ENCODE data around the gene KCNAB1.
"Not testable (repeated sequence)": the region's sequence is repeated elsewhere in the genome, so short reads cannot be mapped to it uniquely, and the experiment has no call there.

Gene KCNAB1

DNA sequence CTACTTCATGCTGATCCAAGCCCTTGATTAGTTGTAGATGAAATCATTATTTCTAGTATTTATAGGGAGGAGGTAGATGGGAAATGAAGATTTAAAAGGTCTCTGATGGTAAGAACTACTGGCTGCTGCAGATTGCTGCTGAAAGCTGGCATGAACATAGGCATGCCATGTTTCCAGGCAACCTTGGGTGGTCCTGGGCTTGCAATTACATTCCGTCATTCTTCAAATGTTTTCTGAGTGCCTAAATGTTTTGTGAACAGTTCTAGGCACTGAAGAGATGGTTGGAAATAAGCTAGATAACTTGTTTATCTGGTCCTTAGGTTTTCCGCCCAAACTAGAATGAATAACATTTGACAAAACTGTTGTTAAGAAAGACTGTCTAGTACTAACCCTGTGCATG, 95.8 kb downstream of the KCNAB1 start:
- no peak overlapping the region for H3K4me3 ChIP-seq (ENCODE audit: insufficient read depth, low read length, poor library complexity, severe bottlenecking)
- TF ChIP-seq EZH2phosphoT487 (conservative IDR thresholded peaks at IDR 0.05; ENCODE audit: low read length): no peak
- no peak overlapping the region for H2AFZ ChIP-seq (ENCODE audit: low read depth, low read length, severe bottlenecking)
- no peaks in the 10 kb centered on the region for H3K9me3 ChIP-seq (ENCODE audit: insufficient read depth, low read length)
- H3K27ac ChIP-seq (ENCODE audit: low read depth, low read length): no peak overlapping the region
- H4K20me1 ChIP-seq (ENCODE audit: low read depth, low read length): no peaks in the 10 kb centered on the region
- no peaks in the 10 kb centered on the region for H3K36me3 ChIP-seq (ENCODE audit: low read length)
- H3K4me2 ChIP-seq (ENCODE audit: low read depth, low read length, poor library complexity, severe bottlenecking): no peak overlapping the region
- H3K9ac ChIP-seq (ENCODE audit: low read length): no peak overlapping the region
- no peaks in the 10 kb centered on the region for H3F3A ChIP-seq (ENCODE audit: insufficient read depth)
- no peaks in the 10 kb centered on the region for H3K27me3 ChIP-seq (ENCODE audit: low read length)
- H3K9me2 ChIP-seq (replicated peaks; ENCODE audit: insufficient read depth, low read length): no peaks in the 10 kb centered on the region
- H3K79me2 ChIP-seq (ENCODE audit: insufficient read depth, low read length): no peaks in the 10 kb centered on the region

DNA sequence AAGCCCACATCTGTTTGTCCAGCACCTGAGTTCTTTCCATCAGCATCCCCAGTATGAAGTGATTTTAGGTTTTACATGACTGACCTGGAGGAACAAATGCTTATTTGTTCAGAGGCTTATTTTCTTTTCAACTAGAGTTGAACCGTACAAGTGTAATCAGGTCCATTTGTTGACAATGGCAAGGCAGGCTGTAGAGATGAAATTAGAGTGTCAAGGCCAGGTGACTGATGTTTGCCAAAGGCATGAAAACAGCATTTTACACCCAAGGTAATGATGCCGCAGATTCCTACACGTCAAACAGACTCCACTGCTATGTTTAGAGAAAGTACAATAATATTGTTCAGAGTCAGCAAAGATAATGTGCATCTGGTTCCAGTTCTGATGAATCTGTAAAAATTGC, 96.5 kb downstream of the KCNAB1 start:
- no peaks in the 10 kb centered on the region for H3K36me3 ChIP-seq (ENCODE audit: low read length)
- H3K9me3 ChIP-seq (ENCODE audit: insufficient read depth, low read length): no peaks in the 10 kb centered on the region
- H3K27me3 ChIP-seq (ENCODE audit: low read length): no peaks in the 10 kb centered on the region
- H3K27ac ChIP-seq (ENCODE audit: low read depth, low read length): no peak overlapping the region
- no peak for TF ChIP-seq EZH2phosphoT487 (conservative IDR thresholded peaks at IDR 0.05; ENCODE audit: low read length)
- TF ChIP-seq, protein P1, sequence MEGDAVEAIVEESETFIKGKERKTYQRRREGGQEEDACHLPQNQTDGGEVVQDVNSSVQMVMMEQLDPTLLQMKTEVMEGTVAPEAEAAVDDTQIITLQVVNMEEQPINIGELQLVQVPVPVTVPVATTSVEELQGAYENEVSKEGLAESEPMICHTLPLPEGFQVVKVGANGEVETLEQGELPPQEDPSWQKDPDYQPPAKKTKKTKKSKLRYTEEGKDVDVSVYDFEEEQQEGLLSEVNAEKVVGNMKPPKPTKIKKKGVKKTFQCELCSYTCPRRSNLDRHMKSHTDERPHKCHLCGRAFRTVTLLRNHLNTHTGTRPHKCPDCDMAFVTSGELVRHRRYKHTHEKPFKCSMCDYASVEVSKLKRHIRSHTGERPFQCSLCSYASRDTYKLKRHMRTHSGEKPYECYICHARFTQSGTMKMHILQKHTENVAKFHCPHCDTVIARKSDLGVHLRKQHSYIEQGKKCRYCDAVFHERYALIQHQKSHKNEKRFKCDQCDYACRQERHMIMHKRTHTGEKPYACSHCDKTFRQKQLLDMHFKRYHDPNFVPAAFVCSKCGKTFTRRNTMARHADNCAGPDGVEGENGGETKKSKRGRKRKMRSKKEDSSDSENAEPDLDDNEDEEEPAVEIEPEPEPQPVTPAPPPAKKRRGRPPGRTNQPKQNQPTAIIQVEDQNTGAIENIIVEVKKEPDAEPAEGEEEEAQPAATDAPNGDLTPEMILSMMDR (IDR thresholded peaks at IDR 0.05; ENCODE audit: insufficient read depth, low read length, poor library complexity, severe bottlenecking): no peak
- no peak overlapping the region for H2AFZ ChIP-seq (ENCODE audit: low read depth, low read length, severe bottlenecking)
- H3K4me2 ChIP-seq (ENCODE audit: low read depth, low read length, poor library complexity, severe bottlenecking): no peak overlapping the region
- H3K9me2 ChIP-seq (replicated peaks; ENCODE audit: insufficient read depth, low read length): no peaks in the 10 kb centered on the region
- H4K20me1 ChIP-seq (ENCODE audit: low read depth, low read length): no peaks in the 10 kb centered on the region
- H3F3A ChIP-seq (ENCODE audit: insufficient read depth): no peaks in the 10 kb centered on the region
- H3K9ac ChIP-seq (ENCODE audit: low read length): no peak overlapping the region
- H3K79me2 ChIP-seq (ENCODE audit: insufficient read depth, low read length): no peaks in the 10 kb centered on the region
- H3K4me3 ChIP-seq (ENCODE audit: insufficient read depth, low read length, poor library complexity, severe bottlenecking): no peak overlapping the region

DNA sequence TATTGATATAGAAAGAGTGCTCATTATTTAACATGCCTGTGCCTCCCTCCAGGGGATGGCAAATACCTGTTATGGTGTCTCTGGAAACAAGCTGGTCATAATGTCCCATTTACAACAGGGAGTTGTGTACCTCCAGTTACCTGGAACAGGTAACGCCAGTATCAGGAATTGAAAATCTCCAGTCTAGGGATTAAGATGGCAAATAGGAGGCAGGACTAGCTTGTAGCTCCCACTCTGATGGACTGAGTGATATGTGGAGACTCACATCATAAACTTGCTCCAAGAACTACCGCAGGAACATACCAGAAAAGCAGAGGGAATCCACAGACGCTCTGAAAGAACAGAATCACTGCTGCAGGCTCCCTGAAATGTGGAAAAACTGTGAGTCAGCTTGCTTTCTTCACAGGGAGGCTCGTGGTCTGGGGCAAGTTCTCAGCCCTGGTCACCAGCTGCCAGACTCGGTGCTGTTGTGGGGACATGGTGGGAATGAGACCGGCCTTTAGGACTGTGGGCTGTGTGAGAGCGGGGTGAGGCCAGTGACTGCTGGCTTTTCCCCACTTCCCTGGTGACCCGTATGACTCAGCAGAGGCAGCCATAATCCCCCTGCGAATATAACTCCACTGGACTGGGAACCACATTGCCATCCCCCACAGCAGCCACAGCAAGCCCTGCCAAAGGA, 97.4 kb downstream of the KCNAB1 start:
- H2AFZ ChIP-seq (ENCODE audit: low read depth, low read length, severe bottlenecking): no peak overlapping the region
- no peak overlapping the region for H3K9ac ChIP-seq (ENCODE audit: low read length)
- no peaks in the 10 kb centered on the region for H3K36me3 ChIP-seq (ENCODE audit: low read length)
- H3K9me2 ChIP-seq (replicated peaks; ENCODE audit: insufficient read depth, low read length): no peaks in the 10 kb centered on the region
- no peak overlapping the region for H3K27ac ChIP-seq (ENCODE audit: low read depth, low read length)
- no peaks in the 10 kb centered on the region for H3K79me2 ChIP-seq (ENCODE audit: insufficient read depth, low read length)
- no peaks in the 10 kb centered on the region for H4K20me1 ChIP-seq (ENCODE audit: low read depth, low read length)
- no peak for TF ChIP-seq EZH2phosphoT487 (conservative IDR thresholded peaks at IDR 0.05; ENCODE audit: low read length)
- TF ChIP-seq, protein P1 (IDR thresholded peaks at IDR 0.05; ENCODE audit: insufficient read depth, low read length, poor library complexity, severe bottlenecking): no peak
- no peak overlapping the region for H3K4me3 ChIP-seq (ENCODE audit: insufficient read depth, low read length, poor library complexity, severe bottlenecking)
- H3K4me2 ChIP-seq (ENCODE audit: low read depth, low read length, poor library complexity, severe bottlenecking): no peak overlapping the region
- H3F3A ChIP-seq (ENCODE audit: insufficient read depth): no peaks in the 10 kb centered on the region
- H3K27me3 ChIP-seq (ENCODE audit: low read length): no peaks in the 10 kb centered on the region
- no peaks in the 10 kb centered on the region for H3K9me3 ChIP-seq (ENCODE audit: insufficient read depth, low read length)

DNA sequence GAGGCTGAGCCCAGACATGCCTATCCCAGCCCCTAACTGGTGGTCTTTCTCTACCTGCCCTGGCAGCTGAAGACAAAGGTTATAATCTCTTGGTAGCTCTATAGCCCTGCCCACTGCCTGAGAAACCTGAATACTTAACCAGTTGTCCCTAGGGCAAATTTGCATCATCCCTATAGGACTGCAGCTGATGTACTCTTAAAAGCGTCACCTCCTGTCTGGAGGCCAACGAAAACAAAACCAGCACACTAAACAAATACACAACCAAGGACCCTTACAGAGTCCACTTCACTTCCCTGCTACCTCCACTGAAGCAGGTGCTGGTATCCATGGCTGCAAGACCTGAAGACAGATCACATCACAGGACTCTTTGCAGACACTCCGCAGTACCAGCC, 98.0 kb downstream of the KCNAB1 start:
- H3K27me3 ChIP-seq (ENCODE audit: low read length): no peaks in the 10 kb centered on the region
- H3K79me2 ChIP-seq (ENCODE audit: insufficient read depth, low read length): no peaks in the 10 kb centered on the region
- no peak overlapping the region for H3K9ac ChIP-seq (ENCODE audit: low read length)
- H3K36me3 ChIP-seq (ENCODE audit: low read length): no peaks in the 10 kb centered on the region
- H3K4me2 ChIP-seq (ENCODE audit: low read depth, low read length, poor library complexity, severe bottlenecking): no peak overlapping the region
- TF ChIP-seq, protein P1 (IDR thresholded peaks at IDR 0.05; ENCODE audit: insufficient read depth, low read length, poor library complexity, severe bottlenecking): no peak
- no peak for TF ChIP-seq EZH2phosphoT487 (conservative IDR thresholded peaks at IDR 0.05; ENCODE audit: low read length)
- no peak overlapping the region for H2AFZ ChIP-seq (ENCODE audit: low read depth, low read length, severe bottlenecking)
- no peaks in the 10 kb centered on the region for H3K9me3 ChIP-seq (ENCODE audit: insufficient read depth, low read length)
- H3K27ac ChIP-seq (ENCODE audit: low read depth, low read length): no peak overlapping the region
- H4K20me1 ChIP-seq (ENCODE audit: low read depth, low read length): no peaks in the 10 kb centered on the region
- no peak overlapping the region for H3K4me3 ChIP-seq (ENCODE audit: insufficient read depth, low read length, poor library complexity, severe bottlenecking)
- H3K9me2 ChIP-seq (replicated peaks; ENCODE audit: insufficient read depth, low read length): no peaks in the 10 kb centered on the region
- no peaks in the 10 kb centered on the region for H3F3A ChIP-seq (ENCODE audit: insufficient read depth)

DNA sequence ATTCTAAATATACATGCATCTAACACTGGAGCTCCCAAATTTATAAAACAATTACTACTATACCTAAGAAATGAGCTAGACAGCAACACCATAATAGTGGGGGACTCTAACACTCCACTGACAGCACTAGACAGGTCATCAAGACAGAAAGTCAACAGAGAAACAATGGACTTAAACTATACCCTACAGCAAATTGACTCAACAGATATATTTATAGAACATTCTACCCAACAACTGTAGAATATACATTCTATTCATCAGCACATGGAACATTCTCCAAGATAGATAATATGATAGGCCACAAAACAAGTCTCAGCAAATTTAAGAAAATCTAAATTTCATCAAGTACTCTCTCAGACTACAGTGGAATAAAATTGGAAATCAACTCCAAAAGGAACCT, 102.0 kb downstream of the KCNAB1 start:
- H3K4me2 ChIP-seq (ENCODE audit: low read depth, low read length, poor library complexity, severe bottlenecking); H3K4me3 ChIP-seq (ENCODE audit: insufficient read depth, low read length, poor library complexity, severe bottlenecking): not testable (repeated sequence)

DNA sequence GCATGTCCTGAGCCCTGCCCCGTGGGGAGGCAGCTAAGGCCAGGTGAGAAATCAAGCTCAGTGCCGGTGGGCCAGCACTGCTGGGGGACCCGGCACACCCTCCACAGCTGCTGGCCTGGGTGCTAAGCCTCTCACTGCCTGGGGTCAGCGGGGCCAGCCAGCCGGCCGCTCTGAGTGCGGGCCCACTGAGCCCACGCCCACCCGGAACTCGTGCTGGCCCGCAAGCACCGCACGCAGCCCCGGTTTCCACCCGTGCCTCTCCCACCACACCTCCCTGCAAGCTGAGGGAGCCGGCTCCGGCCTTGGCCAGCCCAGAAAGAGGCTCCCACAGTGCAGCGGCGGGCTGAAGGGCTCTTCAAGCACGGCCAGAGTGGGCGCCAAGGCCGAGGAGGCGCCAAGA, 103.7 kb downstream of the KCNAB1 start:
- H3K4me2 ChIP-seq (ENCODE audit: low read depth, low read length, poor library complexity, severe bottlenecking); H3F3A ChIP-seq (ENCODE audit: insufficient read depth); H3K9me2 ChIP-seq (replicated peaks; ENCODE audit: insufficient read depth, low read length); H3K9ac ChIP-seq (ENCODE audit: low read length); H3K9me3 ChIP-seq (ENCODE audit: insufficient read depth, low read length); H3K36me3 ChIP-seq (ENCODE audit: low read length); H2AFZ ChIP-seq (ENCODE audit: low read depth, low read length, severe bottlenecking); H3K79me2 ChIP-seq (ENCODE audit: insufficient read depth, low read length); H3K27me3 ChIP-seq (ENCODE audit: low read length); H4K20me1 ChIP-seq (ENCODE audit: low read depth, low read length); H3K27ac ChIP-seq (ENCODE audit: low read depth, low read length); H3K4me3 ChIP-seq (ENCODE audit: insufficient read depth, low read length, poor library complexity, severe bottlenecking): not testable (repeated sequence)

More for the DNA sequence above, 102.0 kb downstream of the KCNAB1 start:
- H4K20me1 ChIP-seq (ENCODE audit: low read depth, low read length); H3K36me3 ChIP-seq (ENCODE audit: low read length); H3K79me2 ChIP-seq (ENCODE audit: insufficient read depth, low read length); H3K9ac ChIP-seq (ENCODE audit: low read length); H3K9me2 ChIP-seq (replicated peaks; ENCODE audit: insufficient read depth, low read length); H3F3A ChIP-seq (ENCODE audit: insufficient read depth); H2AFZ ChIP-seq (ENCODE audit: low read depth, low read length, severe bottlenecking); H3K27ac ChIP-seq (ENCODE audit: low read depth, low read length); H3K27me3 ChIP-seq (ENCODE audit: low read length); H3K9me3 ChIP-seq (ENCODE audit: insufficient read depth, low read length): not testable (repeated sequence)
